GM12892 (cell line): Measurements from ENCODE around the gene BDKRB1.

Experiments used
- DNase-seq: peaks from one replicate; pipeline ENCODE4 v3.0.0; 2011; ENCODE audit not compliant: insufficient read length
- FAIRE-seq: peaks from 2 replicates; lab custom pipeline; 2011; peaks lifted over from hg19 to GRCh38; lab: Jason Lieb, UNC
- POLR2A ChIP-seq: IDR thresholded peaks from 2 replicates; pipeline ENCODE4 v1.6.1; 2011; ENCODE audit warnings: low read depth, low read length, control low read depth
- POLR2AphosphoS5 ChIP-seq: IDR thresholded peaks from 2 replicates; pipeline ENCODE4 v1.6.1; 2011; ENCODE audit warnings: low read depth, low read length, control low read depth
- TAF1 ChIP-seq: IDR thresholded peaks from 2 replicates; pipeline ENCODE4 v1.6.1; 2011; ENCODE audit warnings: low read depth, mild to moderate bottlenecking, control low read depth, low read length, borderline replicate concordance

Gene BDKRB1

GRCh38 chr14:96264200-96264553, 8.2 kb downstream of the BDKRB1 start:
- DNase-seq = no peak
- TF ChIP-seq POLR2A = no peak
- TF ChIP-seq TAF1 = no peak
- TF ChIP-seq POLR2AphosphoS5 = no peak
- FAIRE-seq = no peak

- DNase-seq (no peak), FAIRE-seq (no peak)
- TF ChIP-seq TAF1 = no peak
- no peak for TF ChIP-seq POLR2AphosphoS5
- no peak for TF ChIP-seq POLR2A
Measured at GRCh38 chr14:96264853-96265252, 8.8 kb downstream of the BDKRB1 start.

- DNase-seq = no peak
- no peak for TF ChIP-seq POLR2AphosphoS5
- TF ChIP-seq POLR2A = no peak
- no peak for TF ChIP-seq TAF1
- FAIRE-seq = no peak
Measured at GRCh38 chr14:96265383-96266095, 9.5 kb downstream of the BDKRB1 start.

GRCh38 chr14:96267336-96267735, 11.3 kb downstream of the BDKRB1 start:
- FAIRE-seq (no peak), DNase-seq (no peak)
- TF ChIP-seq POLR2A (no peak), POLR2AphosphoS5 (no peak)

- TF ChIP-seq POLR2AphosphoS5 (no peak), TAF1 (no peak), POLR2A (no peak)
- FAIRE-seq = no peak
- no peak for DNase-seq
Measured at GRCh38 chr14:96267916-96268315, 11.9 kb downstream of the BDKRB1 start.

- no peak for DNase-seq
- FAIRE-seq = no peak
- TF ChIP-seq POLR2A = no peak
- no peak for TF ChIP-seq TAF1
- no peak for TF ChIP-seq POLR2AphosphoS5
Measured at GRCh38 chr14:96268431-96269358, 12.7 kb downstream of the BDKRB1 start.

GRCh38 chr14:96269359-96269710, 13.3 kb downstream of the BDKRB1 start:
- TF ChIP-seq TAF1 = no peak
- TF ChIP-seq POLR2AphosphoS5 = no peak
- TF ChIP-seq POLR2A = no peak
- DNase-seq (no peak), FAIRE-seq (no peak)

GRCh38 chr14:96270565-96271420, 14.8 kb downstream of the BDKRB1 start:
- TF ChIP-seq POLR2AphosphoS5 (no peak), POLR2A (no peak), TAF1 (no peak)

GRCh38 chr14:96271421-96271762, 15.4 kb downstream of the BDKRB1 start:
- no peak for FAIRE-seq
- no peak for TF ChIP-seq POLR2A
- no peak for TF ChIP-seq TAF1
- TF ChIP-seq POLR2AphosphoS5 = no peak
- no peak for DNase-seq

More at GRCh38 chr14:96270565-96271420, 14.8 kb downstream of the BDKRB1 start:
- no peak for FAIRE-seq
- no peak for DNase-seq

- FAIRE-seq = no peak
Measured at GRCh38 chr14:96272777-96273473, 16.9 kb downstream of the BDKRB1 start.

GRCh38 chr14:96273629-96274028, 17.6 kb downstream of the BDKRB1 start:
- DNase-seq = no peak
- no peak for TF ChIP-seq TAF1
- TF ChIP-seq POLR2A = no peak
- TF ChIP-seq POLR2AphosphoS5 = no peak
- FAIRE-seq = no peak

More at GRCh38 chr14:96272777-96273473, 16.9 kb downstream of the BDKRB1 start:
- DNase-seq = no peak
- TF ChIP-seq POLR2AphosphoS5 (no peak), POLR2A (no peak), TAF1 (no peak)
